Tibial nerve (tissue), 3 donors: ENCODE data around the gene TSC22D1.

Experiments
- POLR2A ChIP-seq, 2 donors: fragments of 450-650 bp; IDR thresholded peaks; one replicate each; pipeline ENCODE4 v1.6.1; 2017; ENCODE audit warnings: antibody characterized with exemption in 2 of 2, mild to moderate bottlenecking in 2 of 2, moderate library complexity in 2 of 2
- TF ChIP-seq, protein P1 (sequence below), 5 experiments: fragments of 200-600 bp in 3 of 5; fragments of 450-650 bp in 2 of 5; sonication (generic) in 3 of 5; IDR thresholded peaks; one replicate each; pipeline ENCODE4 v1.5.1; 2016 to 2019; ENCODE audit warnings: antibody characterized with exemption in 5 of 5, mild to moderate bottlenecking in 3 of 5, moderate library complexity in 2 of 5

DNA sequence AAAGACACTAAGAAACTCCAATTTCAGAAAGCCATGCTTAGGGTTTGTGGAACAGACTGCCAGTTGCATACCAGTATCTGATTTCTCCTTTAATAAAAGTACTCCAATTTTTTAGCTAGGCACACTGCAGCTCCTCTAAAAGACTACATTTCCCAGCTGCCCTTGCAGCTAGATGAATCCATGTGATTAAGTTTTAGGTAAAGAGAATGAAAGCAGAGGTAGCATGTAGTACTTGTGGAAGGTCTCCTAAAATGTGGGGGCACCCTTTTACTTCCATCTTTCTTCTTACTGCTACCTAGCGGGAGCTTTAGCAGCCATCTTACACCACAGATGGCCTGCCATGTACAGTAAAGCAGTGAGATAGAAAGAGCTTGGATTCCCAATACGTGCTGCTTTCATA is 33.0 kb upstream of the TSC22D1 start:
- TF ChIP-seq, protein P1, sequence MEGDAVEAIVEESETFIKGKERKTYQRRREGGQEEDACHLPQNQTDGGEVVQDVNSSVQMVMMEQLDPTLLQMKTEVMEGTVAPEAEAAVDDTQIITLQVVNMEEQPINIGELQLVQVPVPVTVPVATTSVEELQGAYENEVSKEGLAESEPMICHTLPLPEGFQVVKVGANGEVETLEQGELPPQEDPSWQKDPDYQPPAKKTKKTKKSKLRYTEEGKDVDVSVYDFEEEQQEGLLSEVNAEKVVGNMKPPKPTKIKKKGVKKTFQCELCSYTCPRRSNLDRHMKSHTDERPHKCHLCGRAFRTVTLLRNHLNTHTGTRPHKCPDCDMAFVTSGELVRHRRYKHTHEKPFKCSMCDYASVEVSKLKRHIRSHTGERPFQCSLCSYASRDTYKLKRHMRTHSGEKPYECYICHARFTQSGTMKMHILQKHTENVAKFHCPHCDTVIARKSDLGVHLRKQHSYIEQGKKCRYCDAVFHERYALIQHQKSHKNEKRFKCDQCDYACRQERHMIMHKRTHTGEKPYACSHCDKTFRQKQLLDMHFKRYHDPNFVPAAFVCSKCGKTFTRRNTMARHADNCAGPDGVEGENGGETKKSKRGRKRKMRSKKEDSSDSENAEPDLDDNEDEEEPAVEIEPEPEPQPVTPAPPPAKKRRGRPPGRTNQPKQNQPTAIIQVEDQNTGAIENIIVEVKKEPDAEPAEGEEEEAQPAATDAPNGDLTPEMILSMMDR (IDR thresholded peaks at IDR 0.05): no peak
- no peak for TF ChIP-seq POLR2A (IDR thresholded peaks at IDR 0.05)
